HepG2 (cell line): ENCODE data around the gene KCNMB4.

ENCODE experiments used
- DMAP1 ChIP-seq: IDR thresholded peaks from 2 replicates; pipeline ENCODE4 v1.6.1; 2016
- ELF1 ChIP-seq: sonication (generic); formaldehyde crosslinking; IDR thresholded peaks from 2 replicates; pipeline ENCODE4 v1.4.0; 2020; ENCODE audit warnings: missing genetic modification reagents
- EP300 ChIP-seq, 3 experiments: sonication (generic) in 1 of 3; formaldehyde crosslinking in 1 of 3; IDR thresholded peaks; 2 replicates each; pipeline versions ENCODE4 v1.5.1 to v1.6.1; 2011 to 2020; ENCODE audit warnings: low read depth in 2 of 3, low read length in 2 of 3, borderline replicate concordance in 1 of 3, improper control_type of control experiment in 1 of 3, mild to moderate bottlenecking in 1 of 3, missing genetic modification reagents in 1 of 3, moderate library complexity in 1 of 3
- EZH2 ChIP-seq: conservative IDR thresholded peaks from 2 replicates; pipeline ENCODE4 v1.6.1; 2012; ENCODE audit warnings: mild to moderate bottlenecking, low read depth, low read length, moderate library complexity
- FOXA1 ChIP-seq, 2 experiments: fragments of 450-650 bp in 1 of 2; sonication (generic) in 1 of 2; formaldehyde crosslinking in 1 of 2; IDR thresholded peaks; 2 replicates each; pipeline versions ENCODE4 v1.4.0 to v1.6.1; 2016 to 2020; ENCODE audit warnings: missing genetic modification reagents in 1 of 2
- NFRKB ChIP-seq: fragments of 450-650 bp; IDR thresholded peaks from 2 replicates; pipeline ENCODE4 v1.6.1; 2017
- POLR2A ChIP-seq, 2 experiments: IDR thresholded peaks; 2 replicates each; pipeline ENCODE4 v1.6.1; 2011; ENCODE audit warnings: low read depth in 2 of 2, low read length in 2 of 2, mild to moderate bottlenecking in 1 of 2, moderate library complexity in 1 of 2; ENCODE audit not compliant: insufficient read depth in 1 of 2
- XBP1 ChIP-seq: sonication (generic); formaldehyde crosslinking; IDR thresholded peaks from 2 replicates; pipeline ENCODE4 v1.5.0; 2020; ENCODE audit warnings: missing genetic modification reagents

DNA sequence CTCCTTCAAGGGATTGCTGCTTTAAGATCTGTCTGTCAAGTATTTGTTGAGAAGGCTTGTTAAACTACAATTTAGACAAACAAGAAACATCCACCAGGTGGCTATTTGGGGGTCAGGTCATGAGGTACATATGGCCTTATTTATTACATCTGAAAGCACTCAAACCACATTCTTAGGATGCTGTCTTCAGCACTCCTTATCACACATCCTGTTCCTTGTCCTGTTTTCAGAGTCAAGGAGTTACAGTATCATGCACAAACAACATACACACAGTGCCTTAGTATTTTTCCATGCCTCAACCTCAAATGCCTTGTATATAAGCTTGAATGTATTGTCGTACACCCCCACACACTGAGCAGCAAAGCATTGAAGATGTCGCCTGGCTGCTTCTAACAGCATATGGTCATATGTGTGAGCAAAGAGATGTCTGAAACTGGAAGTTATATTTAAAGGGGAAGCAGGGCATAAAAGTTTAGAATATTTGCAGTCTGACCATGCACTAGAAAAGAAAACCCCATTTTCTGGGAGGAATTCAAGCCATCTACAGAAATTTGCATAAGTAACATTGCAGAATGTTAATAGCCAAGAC, 83.8 kb downstream of the KCNMB4 start:
- no peak for TF ChIP-seq NFRKB
- no peak for TF ChIP-seq XBP1 (CRISPR knock-in tag)
- no peak for TF ChIP-seq POLR2A (IDR thresholded peaks at IDR 0.05; ENCODE audit: insufficient read depth in 1 of 2, low read depth in 2 of 2, low read length in 2 of 2)
- no peak for TF ChIP-seq DMAP1 (CRISPR knock-in tag)
- no peak for TF ChIP-seq FOXA1 (IDR thresholded peaks at IDR 0.05)
- no peak for TF ChIP-seq FOXA1 (CRISPR knock-in tag; IDR thresholded peaks at IDR 0.05)
- no peak for TF ChIP-seq EP300 (IDR thresholded peaks at IDR 0.05; ENCODE audit: low read depth in 2 of 2, low read length in 2 of 2)
- TF ChIP-seq EP300 (CRISPR knock-in tag; IDR thresholded peaks at IDR 0.05; ENCODE audit: borderline replicate concordance): no peak
- no peak for TF ChIP-seq ELF1
- TF ChIP-seq EZH2: no peak
